NCI-H2081 (cell line): ENCODE data around the gene CT55.
"Not testable (repeated sequence)": the region's sequence is repeated elsewhere in the genome, so short reads cannot be mapped to it uniquely, and the experiment has no call there.

Experiments
- DNase-seq, 2 experiments: peaks; one replicate each; lab custom pipeline; 2025; lab: John Stamatoyannopoulos, UW

Gene CT55, protein sequence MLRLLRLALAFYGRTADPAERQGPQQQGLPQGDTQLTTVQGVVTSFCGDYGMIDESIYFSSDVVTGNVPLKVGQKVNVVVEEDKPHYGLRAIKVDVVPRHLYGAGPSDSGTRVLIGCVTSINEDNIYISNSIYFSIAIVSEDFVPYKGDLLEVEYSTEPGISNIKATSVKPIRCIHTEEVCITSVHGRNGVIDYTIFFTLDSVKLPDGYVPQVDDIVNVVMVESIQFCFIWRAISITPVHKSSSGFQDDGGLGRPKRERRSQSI

DNA sequence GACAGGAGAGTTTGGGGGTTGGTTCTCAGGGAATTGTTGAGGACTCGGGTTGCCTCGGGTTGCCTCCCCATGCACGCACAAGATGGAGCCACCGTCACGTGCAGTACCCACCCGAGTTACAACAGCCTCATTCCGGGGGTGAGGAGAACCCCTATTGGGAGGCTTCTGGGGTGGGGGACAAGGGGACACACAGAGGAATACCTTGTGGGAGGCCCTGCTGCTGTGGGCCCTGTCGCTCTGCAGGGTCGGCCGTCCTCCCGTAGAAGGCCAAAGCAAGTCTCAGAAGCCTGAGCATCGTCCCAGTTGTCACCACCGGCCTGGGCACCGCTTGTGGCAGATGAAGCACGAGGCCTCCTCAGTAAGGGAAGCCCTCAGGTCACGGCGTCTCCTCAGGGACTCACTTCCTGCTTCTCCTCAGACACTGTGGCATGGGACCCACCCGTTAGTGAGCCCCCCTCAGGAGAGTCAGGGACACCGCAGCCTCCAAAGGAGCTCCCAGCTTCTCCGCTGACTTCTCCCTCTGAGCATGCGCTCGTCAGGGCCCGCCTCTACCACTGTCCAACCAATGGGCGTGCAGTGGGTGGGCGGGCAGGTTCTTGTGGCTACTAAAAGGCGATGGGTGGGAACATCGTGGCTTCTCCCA lies at the start of gene CT55:
Gene CT55, minus strand, starts transcription at position 522 of the 643 bp plus-strand sequence. Its CDS starts 227 bp downstream, at position 295.
- no peak for DNase-seq

DNA sequence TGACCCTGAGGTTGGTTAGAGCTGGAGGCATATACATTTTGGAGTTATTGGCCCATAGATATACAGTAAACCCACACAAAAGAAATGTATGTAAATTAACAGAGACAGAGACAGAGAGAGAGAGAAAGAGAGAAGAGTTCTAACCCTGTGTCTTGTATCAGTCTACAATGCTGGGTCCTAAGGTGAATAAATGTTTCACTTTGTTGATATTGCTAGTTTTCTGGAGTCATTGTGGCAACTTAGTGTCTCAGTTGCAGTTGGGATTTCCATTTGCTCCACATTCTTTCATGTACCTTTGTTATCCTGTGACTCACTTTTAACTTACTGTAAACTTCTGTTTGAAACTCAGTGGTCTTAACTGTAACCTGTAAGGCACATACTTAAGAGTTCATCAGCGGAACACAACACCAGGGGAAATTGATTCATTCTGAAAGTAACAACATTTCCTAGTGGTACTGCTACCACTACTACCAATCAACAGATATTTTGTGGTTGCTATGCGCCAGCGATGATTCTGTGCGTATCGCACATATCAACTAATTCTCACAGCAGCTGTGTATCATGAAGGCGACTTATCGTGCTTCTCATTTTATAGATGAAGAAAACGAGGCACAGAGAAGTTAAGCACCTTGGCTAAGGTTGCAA lies 42.1 kb upstream of the CT55 start:
- no peak for DNase-seq

DNA sequence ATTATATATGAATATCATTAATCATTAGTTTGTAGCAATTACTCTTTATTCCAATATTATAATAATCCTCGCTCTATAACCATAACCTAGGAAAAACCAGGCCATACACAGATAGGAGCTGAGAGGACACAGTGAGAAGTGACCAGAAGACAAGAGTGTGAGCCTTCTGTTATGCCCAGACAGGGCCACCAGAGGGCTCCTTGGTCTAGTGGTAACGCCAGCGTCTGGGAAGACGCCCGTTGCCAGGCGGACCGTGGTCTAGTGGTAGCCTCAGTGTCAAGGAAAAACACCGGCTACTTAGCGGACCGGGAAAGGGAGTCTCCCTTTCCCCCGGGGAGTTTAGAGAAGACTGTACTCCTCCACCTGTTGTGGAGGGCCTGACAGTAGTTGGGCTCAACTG lies 35.2 kb upstream of the CT55 start:
- not testable (repeated sequence) for DNase-seq

DNA sequence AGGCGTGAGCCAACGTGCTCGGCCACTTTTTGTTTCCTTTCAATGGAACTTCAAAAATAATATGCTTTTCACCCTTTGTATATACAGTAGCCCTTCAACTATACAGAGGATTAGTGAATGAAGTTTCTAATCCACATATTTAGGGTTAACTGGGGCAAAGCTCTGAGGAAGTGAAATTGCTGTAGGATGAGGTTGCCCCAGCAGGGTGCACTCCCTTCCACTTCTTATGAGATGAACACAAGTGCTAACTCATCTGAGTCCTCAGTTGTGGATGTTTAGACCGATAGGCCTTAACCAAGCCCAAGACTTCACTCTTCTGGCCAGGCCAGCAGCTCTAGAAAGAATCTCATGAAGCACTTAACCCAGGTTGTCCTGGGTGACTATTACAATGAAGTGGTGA lies 29.1 kb upstream of the CT55 start:
- no peak for DNase-seq

DNA sequence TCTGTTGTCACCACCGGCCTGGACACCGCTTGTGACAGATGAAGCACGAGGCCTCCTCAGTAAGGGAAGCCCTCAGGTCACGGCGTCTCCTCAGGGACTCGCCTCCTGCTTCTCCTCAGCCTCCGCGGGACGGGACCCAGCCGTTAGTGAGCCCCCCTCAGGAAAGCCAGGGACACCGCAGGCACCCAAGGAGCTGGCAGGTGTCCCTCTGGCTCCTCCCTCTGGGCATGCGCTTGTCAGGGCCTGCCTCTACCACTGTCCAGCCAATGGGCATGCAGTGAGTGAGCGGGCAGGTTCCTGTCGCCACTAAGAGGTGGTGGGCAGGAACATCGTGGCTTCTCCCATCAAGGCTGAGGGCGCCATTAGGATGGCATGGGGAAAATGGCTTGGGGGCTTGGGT lies 23.5 kb upstream of the CT55 start:
- no peak for DNase-seq

DNA sequence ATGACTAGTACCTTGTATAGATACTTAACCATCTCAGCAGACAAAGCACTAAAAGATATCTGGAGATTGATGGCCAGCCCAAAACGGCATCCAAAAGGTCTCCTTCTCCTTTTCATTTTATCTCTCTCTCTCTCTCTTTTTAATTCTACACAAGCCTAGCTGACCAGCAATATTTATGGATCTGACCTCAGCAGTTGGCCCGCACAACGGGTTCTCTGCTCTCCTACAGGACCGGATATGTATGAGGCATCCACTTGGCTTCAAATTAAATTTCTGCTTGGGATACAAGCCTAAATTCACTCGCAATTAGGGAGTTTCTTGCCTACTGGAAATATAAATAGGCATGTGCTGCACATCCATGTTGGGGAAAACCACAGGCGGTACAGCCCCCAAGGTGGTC lies 22.5 kb upstream of the CT55 start:
- no peak for DNase-seq

DNA sequence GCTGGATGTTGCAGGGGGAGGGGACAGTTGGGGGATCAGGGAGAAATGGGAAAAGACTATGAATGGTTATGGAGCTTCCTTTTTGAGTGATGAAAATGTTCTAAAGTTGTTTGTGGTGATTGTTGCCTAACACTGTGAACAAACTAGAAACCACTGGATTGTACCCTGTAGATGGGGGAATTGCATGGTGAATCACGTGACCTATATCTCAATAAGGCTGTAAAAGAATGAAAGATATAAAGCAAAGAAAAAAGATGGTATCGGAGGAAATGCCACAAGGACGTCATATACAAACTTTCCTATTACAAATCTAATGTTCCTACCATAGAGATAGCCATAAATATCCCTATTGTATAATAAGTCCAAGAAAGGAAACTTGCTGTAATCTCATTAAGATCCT lies 20.6 kb upstream of the CT55 start:
- no peak for DNase-seq

DNA sequence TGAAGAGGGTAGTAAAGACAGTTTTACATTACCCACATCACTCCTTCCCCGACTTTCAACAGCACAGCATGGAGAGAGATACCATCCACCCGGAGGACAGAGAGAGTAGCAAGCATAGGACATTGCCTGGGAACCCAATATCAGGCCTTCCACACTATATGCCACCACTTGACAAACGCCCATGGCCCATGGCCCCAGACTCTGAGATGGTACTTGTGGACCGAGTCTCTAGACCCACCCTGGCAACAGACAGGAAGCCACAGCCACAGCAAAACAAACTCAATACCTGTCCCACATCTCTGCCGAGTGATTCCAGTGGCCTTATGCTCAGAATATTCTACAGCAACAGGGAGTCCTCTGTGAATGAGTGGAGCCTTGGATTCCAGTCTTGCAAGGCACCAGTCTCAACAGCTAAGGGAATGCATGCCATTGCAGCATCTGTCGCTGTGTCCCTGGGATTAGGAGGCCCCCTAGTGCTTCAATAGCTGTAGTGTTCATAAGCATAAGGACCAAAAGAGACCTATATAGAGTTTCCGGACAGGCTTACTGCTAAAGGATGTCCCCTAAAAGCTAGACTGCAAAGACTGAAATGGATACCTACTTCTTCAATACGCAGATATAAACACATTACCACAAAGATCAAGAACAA lies 14.7 kb upstream of the CT55 start:
- peak; percentile 10 to 14 for DNase-seq

DNA sequence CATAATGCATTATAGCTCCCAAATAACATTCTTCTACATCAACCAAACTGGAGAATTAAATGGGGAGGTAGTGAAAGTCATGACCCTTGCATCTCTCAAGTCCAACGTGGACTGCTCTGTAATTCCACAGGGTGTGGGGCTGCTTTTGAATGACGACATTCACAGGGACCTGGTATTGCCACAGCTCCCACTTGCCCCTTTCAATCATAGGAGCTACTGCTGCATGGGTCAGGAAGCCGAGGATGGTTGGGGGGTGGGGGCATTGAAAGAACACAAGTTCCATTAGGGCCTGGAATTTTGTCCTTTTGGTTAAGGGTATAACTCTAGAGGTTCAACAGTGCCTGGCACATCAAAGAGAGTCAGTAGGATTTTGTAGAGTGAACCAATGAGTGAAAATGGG lies 7.4 kb upstream of the CT55 start:
- DNase-seq: no peak

DNA sequence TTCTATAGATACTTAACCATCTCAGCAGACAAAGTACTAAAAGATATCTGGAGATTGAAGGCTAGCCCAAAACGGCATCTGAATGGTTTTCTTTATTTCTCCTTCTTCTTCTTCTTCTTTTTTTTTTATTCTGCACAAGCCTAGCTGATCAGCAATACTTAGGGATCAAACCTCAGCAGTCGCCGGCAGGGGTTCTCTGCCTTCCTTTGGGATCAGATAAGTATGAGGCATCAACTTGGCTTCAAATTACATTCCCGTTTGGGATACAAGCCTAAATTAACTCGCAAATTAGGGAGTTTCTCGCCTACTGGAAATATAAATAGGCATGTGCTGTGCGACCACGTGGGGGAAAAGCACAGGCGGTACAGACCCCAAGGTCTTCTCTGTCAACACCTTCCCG lies 730 bp downstream of the CT55 start:
- no peak for DNase-seq

DNA sequence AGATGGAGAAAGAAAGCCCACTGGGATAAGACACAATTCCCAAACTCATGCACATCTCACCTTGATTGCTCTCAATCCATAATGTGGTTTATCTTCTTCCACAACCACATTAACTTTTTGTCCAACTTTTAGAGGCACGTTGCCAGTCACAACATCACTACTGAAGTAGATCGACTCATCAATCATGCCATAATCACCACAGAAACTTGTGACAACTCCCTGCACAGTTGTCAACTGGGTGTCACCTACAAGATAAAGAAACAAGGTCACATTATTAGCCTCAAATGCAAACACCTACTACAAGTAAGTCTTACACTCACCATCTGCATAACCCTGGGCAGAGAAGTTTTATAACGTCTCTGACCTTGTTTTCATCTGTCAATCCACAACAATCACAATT lies 1.7 kb downstream of the CT55 start:
- not testable (repeated sequence) for DNase-seq

DNA sequence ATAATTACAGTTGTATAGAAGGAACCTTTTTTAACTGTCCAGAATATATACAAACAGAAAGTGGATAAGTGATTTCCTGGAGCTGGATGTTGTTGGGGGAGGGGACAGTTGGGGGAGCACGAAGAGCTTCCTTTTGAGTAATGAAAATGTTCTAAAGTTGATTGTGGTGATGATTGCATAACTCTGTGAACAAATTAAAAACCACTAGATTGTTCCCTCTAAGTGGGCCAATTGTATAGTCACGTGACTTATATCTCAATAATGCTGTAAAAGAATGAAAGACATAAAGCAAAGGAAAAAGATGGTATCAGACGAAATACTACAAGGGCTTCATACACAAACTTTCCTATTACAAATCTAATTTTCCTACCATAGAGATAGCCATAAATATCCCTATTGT lies 2.7 kb downstream of the CT55 start:
- DNase-seq: no peak

DNA sequence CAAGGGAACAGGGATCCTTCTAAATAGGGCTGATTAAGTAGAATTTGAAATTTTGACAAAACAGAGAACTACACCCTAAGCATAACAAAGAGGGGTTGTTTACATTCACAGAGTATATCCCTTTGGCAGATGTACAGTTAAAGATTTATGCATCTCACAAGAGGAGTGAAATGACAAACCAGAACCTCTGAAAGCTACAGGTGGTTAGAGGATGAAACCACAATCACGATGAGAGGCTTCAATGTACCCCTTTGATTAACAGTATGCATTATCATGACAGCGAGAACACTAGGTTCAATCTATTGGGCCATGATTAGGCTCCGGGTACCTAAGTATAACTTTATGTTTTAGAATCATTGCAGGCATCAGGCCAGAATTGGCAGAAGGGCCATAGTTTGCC lies 16.5 kb downstream of the CT55 start:
- DNase-seq: not testable (repeated sequence)

DNA sequence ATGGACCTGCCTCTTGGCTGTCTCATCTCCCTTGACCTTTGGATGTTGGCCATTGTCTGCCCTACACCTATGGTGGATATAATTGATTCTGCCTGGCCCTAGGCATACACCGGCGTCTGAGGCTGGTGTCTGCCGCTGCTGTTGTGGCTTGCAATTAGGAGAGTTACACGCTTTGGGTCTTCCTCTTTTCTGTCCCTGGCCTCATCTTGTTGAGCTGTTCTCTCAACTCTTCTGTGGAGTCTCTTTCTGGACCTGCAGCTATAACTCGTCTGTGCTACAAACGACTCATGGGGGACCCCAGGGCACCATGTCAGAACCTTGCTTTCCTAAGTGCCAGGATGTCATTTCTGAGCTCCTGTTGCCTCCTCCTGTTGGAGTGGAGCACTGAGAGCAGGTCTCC lies 45.1 kb downstream of the CT55 start:
- DNase-seq: not testable (repeated sequence)

DNA sequence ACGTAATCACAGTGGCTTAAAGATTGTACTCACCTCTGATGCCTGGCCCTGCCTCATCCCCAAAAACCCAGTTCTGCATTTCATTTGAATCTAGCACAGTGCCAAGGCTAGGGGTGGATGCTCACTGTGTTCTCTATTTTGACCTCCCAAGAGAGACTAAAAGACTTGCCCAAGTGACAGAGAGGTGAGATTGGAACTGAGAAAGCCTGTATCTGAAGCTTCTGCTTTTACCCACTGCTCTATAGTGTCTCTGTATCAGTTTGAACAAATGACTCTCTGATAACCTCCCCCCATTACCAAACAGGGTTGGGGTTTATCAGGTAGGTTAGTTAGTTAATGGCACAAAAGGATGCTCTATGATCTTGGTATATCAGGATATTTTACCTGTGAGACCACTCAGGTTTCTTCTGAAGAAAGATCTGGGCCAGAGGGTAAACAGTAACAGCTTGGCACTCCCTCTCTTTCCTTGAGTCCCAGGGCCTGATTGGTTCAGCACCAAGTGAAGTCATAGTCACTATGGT lies 51.1 kb downstream of the CT55 start, which contains the start of gene ETDB:
Gene ETDB, minus strand, starts transcription at position 471 of the 521 bp plus-strand sequence. CDS start 1,265 bp downstream, outside the sequence.
- not testable (repeated sequence) for DNase-seq

DNA sequence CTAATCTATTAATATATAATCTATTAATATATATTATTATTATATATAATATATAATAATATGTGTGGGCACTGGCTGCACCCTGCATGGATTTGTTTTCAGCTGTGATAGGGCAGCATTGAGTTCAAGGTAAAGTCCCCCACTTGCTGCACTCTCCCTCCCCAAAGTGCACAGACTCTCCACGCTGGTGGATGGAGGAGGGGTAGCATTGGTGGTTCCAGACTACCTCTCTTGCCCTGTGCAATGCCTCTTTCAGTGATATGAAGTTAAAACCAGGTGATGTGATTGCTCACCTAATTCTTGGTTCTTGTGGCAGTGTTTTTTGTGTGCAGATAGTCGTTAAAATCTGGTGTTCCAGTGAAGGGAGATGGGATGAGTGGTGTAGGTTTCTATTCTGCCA lies 55.1 kb downstream of the CT55 start:
- not testable (repeated sequence) for DNase-seq

DNA sequence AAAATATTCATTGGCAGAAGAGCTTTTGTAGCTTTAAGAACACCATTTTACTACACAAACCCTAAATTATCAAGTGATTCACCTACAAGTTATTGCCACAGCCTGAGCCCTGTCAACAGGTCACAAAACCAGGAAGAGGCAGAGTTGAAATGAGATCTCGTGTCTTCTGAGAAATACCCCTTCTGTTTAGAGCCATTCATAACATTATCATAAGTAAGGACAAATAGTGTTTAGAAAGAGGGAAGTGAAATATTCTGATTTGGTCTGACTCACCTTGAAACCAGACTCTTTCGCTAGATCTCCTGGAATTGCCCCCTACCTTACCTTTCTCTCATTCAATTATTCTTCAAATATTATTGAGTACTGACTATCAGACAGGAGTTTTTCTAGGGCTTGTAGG lies 56.8 kb downstream of the CT55 start:
- no peak for DNase-seq

DNA sequence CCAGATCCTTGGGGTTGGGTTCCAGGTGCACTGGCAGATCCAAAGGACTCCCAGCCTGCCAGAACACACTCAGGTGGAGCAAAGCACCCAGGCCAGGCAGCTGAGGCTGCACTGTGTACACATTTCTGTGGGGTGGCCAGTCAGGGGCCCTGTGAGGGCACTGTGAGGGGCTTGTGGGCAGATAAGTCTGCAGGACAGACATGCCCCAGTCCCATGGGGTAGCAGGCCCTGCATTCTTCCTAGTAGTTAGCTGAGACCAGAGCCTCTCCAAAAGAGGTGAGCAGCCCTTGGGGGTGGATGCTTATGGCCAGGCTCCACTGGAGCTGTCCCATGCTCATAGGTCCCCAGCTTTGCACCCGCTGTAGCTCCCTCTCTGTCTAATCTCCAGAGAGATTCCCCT lies 58.5 kb downstream of the CT55 start:
- no peak for DNase-seq

DNA sequence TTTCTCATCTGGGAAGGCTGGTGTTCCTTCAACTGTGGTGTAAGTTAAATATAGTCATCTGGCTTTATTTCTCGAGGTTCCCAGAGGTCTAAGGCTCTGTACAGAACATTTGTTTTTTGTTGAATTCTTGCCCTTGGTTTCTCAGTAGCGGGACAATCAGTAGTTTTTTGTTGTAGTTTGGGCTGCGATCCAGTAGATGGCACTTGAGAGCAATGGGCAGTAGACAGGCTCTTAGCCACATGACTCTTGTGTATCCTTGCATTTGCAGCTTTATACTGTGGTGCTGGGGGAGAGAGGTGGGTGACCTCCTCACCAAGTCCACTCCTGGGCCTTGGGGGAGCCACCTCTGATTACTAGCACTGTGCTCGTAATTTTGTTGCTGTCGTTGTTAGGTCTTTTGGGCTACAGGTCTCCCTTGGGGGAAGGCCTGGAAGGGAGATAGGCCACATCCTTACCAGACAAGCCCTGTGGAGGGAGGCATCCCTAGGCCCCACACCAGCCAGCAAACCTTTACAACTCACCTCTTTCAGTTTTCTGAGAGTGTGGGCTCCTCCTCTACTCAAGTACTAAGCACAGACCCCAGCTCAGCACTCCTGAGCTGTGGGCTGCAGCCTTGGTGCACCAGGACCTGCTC lies 59.0 kb downstream of the CT55 start:
- DNase-seq: peak; percentile 23 to 36

DNA sequence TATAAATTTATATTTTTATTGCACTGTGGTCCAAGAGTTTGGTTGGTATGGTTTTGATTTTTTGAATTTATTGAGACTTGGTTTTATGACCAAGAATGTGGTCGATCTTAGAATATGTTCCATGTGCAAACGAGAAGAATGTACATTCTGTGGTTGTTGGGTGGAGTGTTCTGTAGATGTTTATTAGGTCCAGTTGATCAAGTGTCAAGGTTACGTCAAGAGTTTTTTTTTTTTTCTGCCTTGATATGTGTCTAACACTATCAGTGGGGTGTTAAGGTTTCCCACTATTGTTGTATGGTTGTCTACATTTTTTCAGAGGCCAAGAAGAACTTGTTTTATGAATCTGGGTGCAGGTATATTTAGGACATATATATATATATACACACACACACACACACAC lies 61.6 kb downstream of the CT55 start:
- no peak for DNase-seq
